Measurements from ENCODE around the gene MAP3K13. TPM values are rescaled to one million over a fixed set of nuclear protein-coding genes. Genes with fewer than 3 reads are reported as not detected.
A peak's percentile ranks its signal among the peaks of the same experiment; 100 is the strongest.
"Not testable (repeated sequence)": the region's sequence is repeated elsewhere in the genome, so short reads cannot be mapped to it uniquely, and the experiment has no call there.

MAP3K13 gene
- total RNA-seq, 1 donor from 2014 or later: 21.6 TPM

GRCh38 chr3:185470323-185470722 is 107.4 kb downstream of the MAP3K13 start:
- H3K4me2 ChIP-seq (ENCODE audit: low read length): no peak overlapping the region
- peaks cover 8% of the 10 kb centered on the region for H3K4me1 ChIP-seq (ENCODE audit: insufficient read depth, low read length)
- H3K9ac ChIP-seq (ENCODE audit: low read length): no peak overlapping the region
- H3K36me3 ChIP-seq (ENCODE audit: insufficient read depth, low read length): peaks cover 4% of the 10 kb centered on the region
- FAIRE-seq (no peak), DNase-seq (ENCODE audit: low read depth) (no peak)
- Mint-ChIP-seq H3K36me3 (ENCODE audit: low read depth, unreplicated experiment) (peaks cover 45% of the 10 kb centered on the region), H3K9me3 (ENCODE audit: unreplicated experiment) (peaks cover 1% of the 10 kb centered on the region), H3K27me3 (ENCODE audit: low read depth, unreplicated experiment) (no peaks in the 10 kb centered on the region), H3K27ac (ENCODE audit: unreplicated experiment) (no peak overlapping the region), H3K4me3 (ENCODE audit: unreplicated experiment) (no peak overlapping the region), H3K4me1 (ENCODE audit: low read depth, unreplicated experiment) (peaks cover 3% of the 10 kb centered on the region)
- H3K27me3 ChIP-seq (ENCODE audit: insufficient read depth, low read length): no peaks in the 10 kb centered on the region
- no peaks in the 10 kb centered on the region for H4K20me1 ChIP-seq (ENCODE audit: insufficient read depth, low read length)
- no peak overlapping the region for H3K27ac ChIP-seq (ENCODE audit: low read depth, low read length)
- H2AFZ ChIP-seq (ENCODE audit: low read depth, low read length): no peak overlapping the region
- no peak overlapping the region for H3K4me3 ChIP-seq (ENCODE audit: insufficient read depth, low read depth, low read length)
- H3K9me3 ChIP-seq (ENCODE audit: insufficient read depth, low read depth, low read length): no peaks in the 10 kb centered on the region
- H3K79me2 ChIP-seq (ENCODE audit: insufficient read depth, low read length): no peaks in the 10 kb centered on the region
- TF ChIP-seq CTCF (IDR thresholded peaks at IDR 0.05; ENCODE audit: insufficient read depth, low read depth, low read length): no peak
- no peak for TF ChIP-seq EZH2 (IDR thresholded peaks at IDR 0.05; ENCODE audit: insufficient read depth, low read length)

DNA sequence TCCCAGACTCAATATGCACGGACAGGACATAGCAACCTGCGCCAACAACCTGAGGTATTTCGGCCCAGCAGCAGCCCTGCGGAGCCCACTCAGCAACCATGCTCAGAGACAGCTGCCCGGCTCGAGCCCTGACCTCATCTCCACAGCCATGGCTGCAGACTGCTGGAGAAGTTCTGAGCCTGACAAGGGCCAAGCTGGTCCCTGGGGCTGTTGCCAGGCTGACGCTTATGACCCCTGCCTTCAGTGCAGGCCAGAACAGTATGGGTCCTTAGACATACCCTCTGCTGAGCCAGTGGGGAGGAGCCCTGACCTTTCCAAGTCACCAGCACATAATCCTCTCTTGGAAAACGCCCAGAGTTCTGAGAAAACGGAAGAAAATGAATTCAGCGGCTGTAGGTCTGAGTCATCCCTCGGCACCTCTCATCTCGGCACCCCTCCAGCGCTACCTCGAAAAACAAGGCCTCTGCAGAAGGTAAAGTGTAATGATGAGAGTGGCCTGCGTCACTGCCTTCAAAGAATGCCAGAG is 110.4 kb downstream of the MAP3K13 start:
- no peak for FAIRE-seq
- Histone ChIP-seq H3K4me2 (ENCODE audit: low read length) (peak overlapping the region; percentile 31), H3K27ac (ENCODE audit: low read depth, low read length) (peak overlapping the region; percentile 11), H3K27me3 (ENCODE audit: insufficient read depth, low read length) (no peaks in the 10 kb centered on the region), H4K20me1 (ENCODE audit: insufficient read depth, low read length) (no peaks in the 10 kb centered on the region), H3K4me3 (ENCODE audit: insufficient read depth, low read depth, low read length) (no peak overlapping the region), H3K9ac (ENCODE audit: low read length) (no peak overlapping the region), H3K4me1 (ENCODE audit: insufficient read depth, low read length) (peaks cover 8% of the 10 kb centered on the region), H3K79me2 (ENCODE audit: insufficient read depth, low read length) (no peaks in the 10 kb centered on the region), H3K9me3 (ENCODE audit: insufficient read depth, low read depth, low read length) (no peaks in the 10 kb centered on the region), H3K36me3 (ENCODE audit: insufficient read depth, low read length) (no peaks in the 10 kb centered on the region), H2AFZ (ENCODE audit: low read depth, low read length) (no peak overlapping the region)
- Mint-ChIP-seq H3K9me3 (ENCODE audit: unreplicated experiment) (peaks cover 5% of the 10 kb centered on the region), H3K36me3 (ENCODE audit: low read depth, unreplicated experiment) (peaks cover 45% of the 10 kb centered on the region), H3K4me3 (ENCODE audit: unreplicated experiment) (no peak overlapping the region), H3K4me1 (ENCODE audit: low read depth, unreplicated experiment) (peaks cover 3% of the 10 kb centered on the region), H3K27ac (ENCODE audit: unreplicated experiment) (no peak overlapping the region), H3K27me3 (ENCODE audit: low read depth, unreplicated experiment) (no peaks in the 10 kb centered on the region)
- peak; percentile 64 for DNase-seq (ENCODE audit: low read depth)
- TF ChIP-seq CTCF (IDR thresholded peaks at IDR 0.05; ENCODE audit: insufficient read depth, low read depth, low read length): no peak
- TF ChIP-seq EZH2 (IDR thresholded peaks at IDR 0.05; ENCODE audit: insufficient read depth, low read length): no peak

DNA sequence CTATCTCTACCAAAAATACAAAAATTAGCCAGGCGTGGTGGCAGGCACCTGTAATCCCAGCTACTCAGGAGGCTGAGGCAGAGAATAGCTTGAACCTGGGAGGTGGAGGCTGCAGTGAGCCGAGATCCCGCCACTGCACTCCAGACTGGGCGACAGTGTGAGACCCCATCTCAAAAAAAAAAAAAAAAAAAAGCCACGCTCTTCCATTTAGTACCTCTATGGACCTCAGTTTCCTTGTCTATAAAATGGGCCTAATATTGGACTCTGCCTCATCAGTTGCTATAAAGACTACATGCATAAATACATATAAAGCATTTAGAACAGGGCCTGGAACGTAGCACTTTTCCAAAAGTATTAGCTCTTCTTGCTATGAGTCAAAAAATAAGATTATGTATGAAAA is 112.0 kb downstream of the MAP3K13 start:
- H3K36me3 Mint-ChIP-seq (ENCODE audit: low read depth, unreplicated experiment): peaks cover 46% of the 10 kb centered on the region
- not testable (repeated sequence) for H3K4me1 Mint-ChIP-seq (ENCODE audit: low read depth, unreplicated experiment); H3K27me3 Mint-ChIP-seq (ENCODE audit: low read depth, unreplicated experiment); H4K20me1 ChIP-seq (ENCODE audit: insufficient read depth, low read length); H2AFZ ChIP-seq (ENCODE audit: low read depth, low read length); H3K79me2 ChIP-seq (ENCODE audit: insufficient read depth, low read length); H3K4me1 ChIP-seq (ENCODE audit: insufficient read depth, low read length); H3K9me3 ChIP-seq (ENCODE audit: insufficient read depth, low read depth, low read length); H3K27ac Mint-ChIP-seq (ENCODE audit: unreplicated experiment); H3K9me3 Mint-ChIP-seq (ENCODE audit: unreplicated experiment); H3K36me3 ChIP-seq (ENCODE audit: insufficient read depth, low read length); H3K4me2 ChIP-seq (ENCODE audit: low read length); H3K4me3 ChIP-seq (ENCODE audit: insufficient read depth, low read depth, low read length); FAIRE-seq; DNase-seq (ENCODE audit: low read depth); H3K27ac ChIP-seq (ENCODE audit: low read depth, low read length); H3K9ac ChIP-seq (ENCODE audit: low read length); H3K4me3 Mint-ChIP-seq (ENCODE audit: unreplicated experiment); H3K27me3 ChIP-seq (ENCODE audit: insufficient read depth, low read length)

All from astrocyte (in vitro differentiated cells and primary cell).